HFFc6 (cell line): ENCODE data around the gene ARL2BP. TPM values are rescaled to one million over a fixed set of nuclear protein-coding genes. Genes with fewer than 3 reads are reported as not detected.
"Not testable (repeated sequence)": the region's sequence is repeated elsewhere in the genome, so short reads cannot be mapped to it uniquely, and the experiment has no call there.

Source experiments
- DNase-seq: peaks from one replicate; pipeline ENCODE4 v3.0.0-alpha.2; 2018
- H3K27ac Mint-ChIP-seq: 2 replicates; pipeline ENCODE4 v1.8.0; 2020; ENCODE audit warnings: mild to moderate bottlenecking, mixed read lengths
- H3K27me3 Mint-ChIP-seq: 2 replicates; pipeline ENCODE4 v1.8.0; 2021; ENCODE audit warnings: mild to moderate bottlenecking, moderate library complexity, mixed read lengths; ENCODE audit not compliant: insufficient read depth
- H3K36me3 Mint-ChIP-seq: 2 replicates; pipeline ENCODE4 v1.8.0; 2021; ENCODE audit warnings: low read depth, mixed read lengths
- H3K4me1 Mint-ChIP-seq: 2 replicates; pipeline ENCODE4 v1.8.0; 2020; ENCODE audit warnings: low read depth, mixed read lengths
- H3K4me3 Mint-ChIP-seq: 2 replicates; pipeline ENCODE4 v1.8.0; 2020; ENCODE audit warnings: mild to moderate bottlenecking, moderate library complexity, mixed read lengths
- H3K9me3 Mint-ChIP-seq: 2 replicates; pipeline ENCODE4 v1.8.0; 2020; ENCODE audit warnings: mild to moderate bottlenecking, mixed read lengths
- total RNA-seq, 6 experiments: library from RNA; stranded (reverse); fragmentation: NEBNext Ultra II Directional; extraction: Animal tissue kit (Norgen Biotek cat#: 25700); gene quantifications; 2 replicates in 1 of 6; 3 replicates in 5 of 6; pipeline ENCODE4 v1.2.3, GENCODE V29; 2021
- TF ChIP-seq, protein P1 (sequence below): fragments of 200-600 bp; sonication (generic); IDR thresholded peaks from 2 replicates; pipeline ENCODE4 v1.5.0; 2021; ENCODE audit warnings: antibody characterized with exemption, mild to moderate bottlenecking

Gene ARL2BP
- total RNA-seq, 6 experiments from 2014 or later = 70.3 to 80.0 (median 76.7) TPM

GRCh38 chr16:57266531-57267260 is 21.6 kb downstream of the ARL2BP start:
- Mint-ChIP-seq H3K9me3 (no peaks in the 10 kb centered on the region), H3K27me3 (peaks cover under 1% of the 10 kb centered on the region), H3K4me1 (peaks cover 7% of the 10 kb centered on the region; the same call in 1 of the 2 replicates), H3K27ac (no peak overlapping the region), H3K36me3 (no peaks in the 10 kb centered on the region), H3K4me3 (no peak overlapping the region)
- TF ChIP-seq, protein P1, sequence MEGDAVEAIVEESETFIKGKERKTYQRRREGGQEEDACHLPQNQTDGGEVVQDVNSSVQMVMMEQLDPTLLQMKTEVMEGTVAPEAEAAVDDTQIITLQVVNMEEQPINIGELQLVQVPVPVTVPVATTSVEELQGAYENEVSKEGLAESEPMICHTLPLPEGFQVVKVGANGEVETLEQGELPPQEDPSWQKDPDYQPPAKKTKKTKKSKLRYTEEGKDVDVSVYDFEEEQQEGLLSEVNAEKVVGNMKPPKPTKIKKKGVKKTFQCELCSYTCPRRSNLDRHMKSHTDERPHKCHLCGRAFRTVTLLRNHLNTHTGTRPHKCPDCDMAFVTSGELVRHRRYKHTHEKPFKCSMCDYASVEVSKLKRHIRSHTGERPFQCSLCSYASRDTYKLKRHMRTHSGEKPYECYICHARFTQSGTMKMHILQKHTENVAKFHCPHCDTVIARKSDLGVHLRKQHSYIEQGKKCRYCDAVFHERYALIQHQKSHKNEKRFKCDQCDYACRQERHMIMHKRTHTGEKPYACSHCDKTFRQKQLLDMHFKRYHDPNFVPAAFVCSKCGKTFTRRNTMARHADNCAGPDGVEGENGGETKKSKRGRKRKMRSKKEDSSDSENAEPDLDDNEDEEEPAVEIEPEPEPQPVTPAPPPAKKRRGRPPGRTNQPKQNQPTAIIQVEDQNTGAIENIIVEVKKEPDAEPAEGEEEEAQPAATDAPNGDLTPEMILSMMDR = no peak
- no peak for DNase-seq

DNA sequence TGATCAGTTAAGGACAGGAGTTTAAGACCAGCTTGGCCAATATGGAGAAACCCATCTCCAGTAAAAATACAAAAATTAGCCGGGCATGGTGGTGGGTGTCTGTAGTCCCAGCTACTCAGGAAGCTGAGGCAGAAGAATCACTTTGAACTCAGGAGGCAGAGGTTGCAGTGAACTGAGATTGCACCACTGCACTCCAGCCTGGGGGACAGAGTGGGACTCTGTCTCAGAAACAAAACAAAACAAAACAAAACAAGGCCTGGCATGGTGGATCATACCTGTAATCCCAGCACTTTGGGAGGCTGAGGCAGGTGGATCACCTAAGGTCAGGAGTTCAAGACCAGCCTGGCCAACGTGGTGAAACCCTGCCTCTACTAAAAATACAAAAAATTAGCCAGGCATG is 22.3 kb downstream of the ARL2BP start:
- H3K9me3 Mint-ChIP-seq, H3K36me3 Mint-ChIP-seq, H3K27ac Mint-ChIP-seq, H3K4me1 Mint-ChIP-seq, H3K4me3 Mint-ChIP-seq, H3K27me3 Mint-ChIP-seq, DNase-seq: not testable (repeated sequence)

DNA sequence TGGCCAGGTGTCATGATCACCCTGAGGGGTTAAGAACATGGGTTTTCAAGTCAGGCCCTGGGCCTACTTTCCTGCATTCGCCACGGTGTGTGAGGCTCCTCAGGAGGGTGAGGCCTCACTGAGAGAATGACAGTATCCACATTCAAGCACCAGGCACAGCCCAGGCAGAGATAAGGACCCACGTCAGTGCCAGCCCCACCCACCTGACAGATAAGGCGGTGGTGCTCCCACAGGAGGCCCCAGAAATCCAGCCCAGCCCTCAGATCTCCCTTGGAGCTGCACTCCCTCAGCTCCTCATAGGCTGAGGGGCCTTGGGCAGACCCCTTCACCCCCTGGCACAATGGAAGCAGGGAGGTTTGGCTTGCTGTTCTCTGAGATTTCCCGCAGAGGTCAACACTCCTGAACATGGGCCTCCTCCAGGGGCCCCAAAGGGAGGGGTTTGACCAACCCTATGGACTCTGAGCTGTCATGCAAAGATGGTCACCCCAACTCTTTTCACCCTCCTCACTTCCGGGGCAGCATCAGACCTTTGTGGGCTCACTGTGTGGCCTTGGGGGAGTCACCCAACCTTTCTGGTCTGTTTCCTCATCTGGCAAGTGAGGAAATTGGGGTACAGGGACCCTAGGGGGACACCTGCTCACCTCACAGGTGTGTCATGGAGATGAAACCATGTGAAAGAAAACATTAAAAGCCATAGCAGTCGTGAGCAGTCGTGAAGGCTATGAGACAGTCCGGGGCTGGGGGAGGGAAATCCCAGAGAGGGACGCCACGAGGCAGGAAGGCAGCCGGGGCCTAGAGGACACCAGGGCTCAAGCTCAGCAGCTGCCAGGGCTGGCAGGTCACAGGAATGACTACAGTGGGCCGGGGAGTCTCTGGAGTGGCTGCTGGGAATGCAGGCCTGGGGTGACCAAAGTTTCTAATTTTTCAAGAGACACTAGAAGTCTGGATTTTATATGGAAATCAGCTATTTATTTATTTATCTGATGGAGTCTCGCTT is 24.0 kb downstream of the ARL2BP start:
- no peak overlapping the region for H3K4me3 Mint-ChIP-seq

GRCh38 chr16:57270221-57271062 is 25.4 kb downstream of the ARL2BP start:
- H3K4me3 Mint-ChIP-seq = no peak overlapping the region
- TF ChIP-seq, protein P1 = no peak
- H3K4me1 Mint-ChIP-seq = peaks cover 7% of the 10 kb centered on the region; the same call in 1 of the 2 replicates
- DNase-seq = no peak
- no peaks in the 10 kb centered on the region for H3K36me3 Mint-ChIP-seq
- H3K27me3 Mint-ChIP-seq = peaks cover 3% of the 10 kb centered on the region
- H3K27ac Mint-ChIP-seq = no peak overlapping the region
- no peaks in the 10 kb centered on the region for H3K9me3 Mint-ChIP-seq

More for the DNA sequence above, 24.0 kb downstream of the ARL2BP start:
- Mint-ChIP-seq H3K27ac (no peak overlapping the region), H3K4me1 (peaks cover 7% of the 10 kb centered on the region; the same call in 1 of the 2 replicates), H3K9me3 (no peaks in the 10 kb centered on the region), H3K36me3 (no peaks in the 10 kb centered on the region), H3K27me3 (no peaks in the 10 kb centered on the region; the same call in none of the 2 replicates)
- TF ChIP-seq, protein P1 = no peak
- DNase-seq = no peak

- TF ChIP-seq, protein P1 = no peak
- Mint-ChIP-seq H3K4me3 (no peak overlapping the region), H3K4me1 (peaks cover 7% of the 10 kb centered on the region; the same call in 1 of the 2 replicates), H3K9me3 (no peaks in the 10 kb centered on the region), H3K36me3 (no peaks in the 10 kb centered on the region), H3K27ac (no peak overlapping the region), H3K27me3 (peaks cover 3% of the 10 kb centered on the region)
- DNase-seq = no peak
Observed at GRCh38 chr16:57271063-57271345, 25.9 kb downstream of the ARL2BP start.
